Uterus (tissue), 4 donors: ENCODE results near the gene GNA12. TPM values are rescaled to one million over a fixed set of nuclear protein-coding genes. Genes with fewer than 3 reads are reported as not detected.

Experiments
- DNase-seq, 2 donors: peaks; one replicate each; pipeline ENCODE4 v3.0.0-alpha.2; 2019 to 2020
- H3K27ac ChIP-seq, 2 donors: fragments of 200-600 bp; sonication (generic); 1 replicate in 1 of 2; 2 replicates in 1 of 2; pipeline ENCODE4 v1.5.1; 2016 to 2018
- H3K27me3 ChIP-seq, 2 donors: fragments of 200-600 bp; sonication (generic); one replicate each; pipeline ENCODE4 v1.5.1; 2018 to 2019; ENCODE audit warnings: control low read depth in 1 of 2
- H3K36me3 ChIP-seq, 2 donors: fragments of 200-600 bp; sonication (generic); one replicate each; pipeline ENCODE4 v1.5.1; 2019; ENCODE audit warnings: control low read depth in 1 of 2
- H3K4me1 ChIP-seq, 2 donors: fragments of 200-600 bp; sonication (generic); one replicate each; pipeline ENCODE4 v1.5.1; 2018 to 2019; ENCODE audit warnings: control low read depth in 1 of 2
- H3K4me3 ChIP-seq, 2 donors: fragments of 200-600 bp; sonication (generic); 1 replicate in 1 of 2; 2 replicates in 1 of 2; pipeline ENCODE4 v1.5.1; 2018 to 2019; ENCODE audit warnings: mild to moderate bottlenecking in 1 of 2
- H3K9me3 ChIP-seq, 2 donors: fragments of 200-600 bp; sonication (generic); one replicate each; pipeline ENCODE4 v1.5.1; 2019; ENCODE audit warnings: control low read depth in 1 of 2
- CTCF ChIP-seq, 4 experiments: fragments of 200-600 bp in 2 of 4; fragments of 450-650 bp in 2 of 4; sonication (generic) in 2 of 4; IDR thresholded peaks; one replicate each; pipeline ENCODE4 v1.5.1; 2016 to 2019; ENCODE audit warnings: antibody characterized with exemption in 4 of 4, mild to moderate bottlenecking in 2 of 4, moderate library complexity in 1 of 4
- POLR2A ChIP-seq, 2 donors: fragments of 450-650 bp; IDR thresholded peaks; one replicate each; pipeline ENCODE4 v1.6.1; 2016; ENCODE audit warnings: antibody characterized with exemption in 2 of 2, mild to moderate bottlenecking in 1 of 2, moderate library complexity in 1 of 2
- intact Hi-C: fragments of 100-400 bp; cut with DNase I; formaldehyde crosslinking; loops from one replicate; pipeline ENCODE4 v1.15.1; 2023; ENCODE audit warnings: low total_unique reads
- total RNA-seq, 4 donors: library from RNA; depleted of rRNA in 3 of 4; stranded (reverse); fragments of >200 nt in 3 of 4; gene quantifications; one replicate each; pipeline versions ENCODE4 v1.1.0 to v1.2.4, GENCODE V29; 2014 to 2023
- donor health status: DM: yes; HTN: yes; CAD: no.

GNA12 gene
- total RNA-seq, 4 donors from 2014 or later: 20.5 to 109 (median 50.3) TPM

GRCh38 chr7:2833083-2833910 lies 10.8 kb downstream of the GNA12 start:
- intact Hi-C loops: no loop called here
- Histone ChIP-seq H3K4me3 (no peak overlapping the region), H3K27ac (no peak overlapping the region)

GRCh38 chr7:2832461-2832860 lies 11.6 kb downstream of the GNA12 start:
- DNase-seq: no peak
- TF ChIP-seq POLR2A (IDR thresholded peaks at IDR 0.05) (no peak), CTCF (IDR thresholded peaks at IDR 0.05) (no peak)
- intact Hi-C loops: no loop called here
- Histone ChIP-seq H3K4me3 (no peak overlapping the region), H3K27ac (no peak overlapping the region), H3K36me3 (no peaks in the 10 kb centered on the region), H3K27me3 (no peaks in the 10 kb centered on the region), H3K4me1 (no peaks in the 10 kb centered on the region), H3K9me3 (no peaks in the 10 kb centered on the region)

More at GRCh38 chr7:2833083-2833910, 10.8 kb downstream of the GNA12 start:
- no peak for DNase-seq
- TF ChIP-seq CTCF (IDR thresholded peaks at IDR 0.05): no peak
- TF ChIP-seq POLR2A (IDR thresholded peaks at IDR 0.05): no peak
- no peaks in the 10 kb centered on the region for H3K9me3 ChIP-seq
- H3K4me1 ChIP-seq: no peaks in the 10 kb centered on the region
- H3K36me3 ChIP-seq: no peaks in the 10 kb centered on the region
- no peaks in the 10 kb centered on the region for H3K27me3 ChIP-seq

- no peak for DNase-seq
- Histone ChIP-seq H3K9me3 (no peaks in the 10 kb centered on the region), H3K4me1 (no peaks in the 10 kb centered on the region), H3K27me3 (no peaks in the 10 kb centered on the region), H3K4me3 (no peak overlapping the region), H3K36me3 (no peaks in the 10 kb centered on the region), H3K27ac (no peak overlapping the region)
- intact Hi-C loops: no loop called here
- TF ChIP-seq POLR2A (IDR thresholded peaks at IDR 0.05) (no peak), CTCF (IDR thresholded peaks at IDR 0.05) (no peak)
These were observed 13.3 kb downstream of the GNA12 start for GRCh38 chr7:2830609-2831376.

- H3K27ac ChIP-seq: no peak overlapping the region
- DNase-seq: no peak
- H3K9me3 ChIP-seq: no peaks in the 10 kb centered on the region
- H3K27me3 ChIP-seq: no peaks in the 10 kb centered on the region
- H3K36me3 ChIP-seq: no peaks in the 10 kb centered on the region
- peaks cover 0 to 4% of the 10 kb centered on the region in 2 donors for H3K4me1 ChIP-seq
- intact Hi-C loops: no loop called here
- no peak overlapping the region for H3K4me3 ChIP-seq
- no peak for TF ChIP-seq POLR2A (IDR thresholded peaks at IDR 0.05)
- no peak for TF ChIP-seq CTCF (IDR thresholded peaks at IDR 0.05)
These were observed 15.1 kb downstream of the GNA12 start for GRCh38 chr7:2829040-2829439.

- DNase-seq: no peak
- H3K27me3 ChIP-seq: no peaks in the 10 kb centered on the region
- H3K27ac ChIP-seq: no peak overlapping the region
- no peak for TF ChIP-seq CTCF (IDR thresholded peaks at IDR 0.05)
- no peak for TF ChIP-seq POLR2A (IDR thresholded peaks at IDR 0.05)
- no peaks in the 10 kb centered on the region for H3K36me3 ChIP-seq
- no peak overlapping the region for H3K4me3 ChIP-seq
- H3K9me3 ChIP-seq: no peaks in the 10 kb centered on the region
- intact Hi-C loops: no loop called here
- H3K4me1 ChIP-seq: peaks cover 0 to 5% of the 10 kb centered on the region in 2 donors
These were observed 17.3 kb downstream of the GNA12 start for GRCh38 chr7:2826771-2827170.
